Ovary (tissue), 9 donors: ENCODE data around the gene VASN. TPM values are rescaled to one million over a fixed set of nuclear protein-coding genes. Genes with fewer than 3 reads are reported as not detected.
A peak's percentile ranks its signal among the peaks of the same experiment; 100 is the strongest.

Experiments
- DNase-seq, 5 donors: peaks; one replicate each; pipeline ENCODE4 v3.0.0-alpha.2; 2019 to 2020
- H3K27ac ChIP-seq, 2 donors: fragments of 200-600 bp; one replicate each; pipeline versions ENCODE4 v1.5.1 to v1.8.0; 2019 to 2022
- H3K27me3 ChIP-seq: fragments of 200-600 bp; one replicate; pipeline ENCODE4 v1.8.0; 2022
- H3K36me3 ChIP-seq: fragments of 200-600 bp; sonication (generic); one replicate; pipeline ENCODE4 v1.5.1; 2019
- H3K4me1 ChIP-seq: one replicate; pipeline ENCODE4 v1.8.1; 2013; ENCODE audit warnings: mild to moderate bottlenecking, moderate library complexity; ENCODE audit not compliant: insufficient read depth
- H3K4me3 ChIP-seq: fragments of 200-600 bp; sonication (generic); one replicate; pipeline ENCODE4 v1.5.1; 2017
- H3K9me3 ChIP-seq, 2 donors: fragments of 200-600 bp in 1 of 2; sonication (generic) in 1 of 2; one replicate each; pipeline versions ENCODE4 v1.5.1 to v1.8.1; 2013 to 2019; ENCODE audit warnings: mild to moderate bottlenecking in 1 of 2, moderate library complexity in 1 of 2
- EP300 ChIP-seq: sonication (generic); formaldehyde crosslinking; IDR thresholded peaks from one replicate; pipeline ENCODE4 v1.6.1; 2017; ENCODE audit warnings: antibody characterized with exemption
- POLR2A ChIP-seq: fragments of 450-650 bp; IDR thresholded peaks from one replicate; pipeline ENCODE4 v1.6.1; 2017; ENCODE audit warnings: antibody characterized with exemption, mild to moderate bottlenecking, moderate library complexity
- WGBS, 3 donors: extraction: QIAGEN DNeasy Blood & Tissue Kit in 1 of 3; methylation state at CpG; one replicate each; pipeline versions ENCODE4 v1.1.5 to v1.1.7; 2013 to 2017; 5-methylcytosine and 5-hydroxymethylcytosine counted together
- intact Hi-C, 4 donors: fragments of 100-400 bp; cut with DNase I; formaldehyde crosslinking; loops; one replicate each; pipeline versions ENCODE4 v1.11.0 to v1.15.1; 2022 to 2023
- polyA plus RNA-seq, 2 donors: library from polyadenylated mRNA; stranded (reverse); fragments of 200-250 nt in 1 of 2; fragments of 350-450 nt in 1 of 2; fragmentation: Illumina TruSeq in 1 of 2; extraction: RNeasy Lipid Tissue Mini Kit (QIAGEN cat#74804) in 1 of 2; gene quantifications; one replicate each; pipeline ENCODE4 v1.2.3, GENCODE V29; 2013 to 2014
- total RNA-seq, 7 donors: library from RNA; depleted of rRNA in 2 of 7; stranded (reverse); fragments of >200 nt in 2 of 7; fragmentation: NEBNext Ultra II Directional in 3 of 7; extraction: Animal tissue kit (Norgen Biotek cat#: 25700) in 3 of 7; gene quantifications; one replicate each; pipeline versions ENCODE4 v1.1.0 to v1.2.4, GENCODE V29; 2016 to 2023
- TF ChIP-seq, protein P1 (sequence below), 3 donors: fragments of 450-650 bp in 2 of 3; fragments of 200-600 bp in 1 of 3; IDR thresholded peaks; one replicate each; pipeline versions ENCODE4 v1.5.1 to v1.8.0; 2016 to 2022; ENCODE audit warnings: antibody characterized with exemption in 3 of 3, mild to moderate bottlenecking in 1 of 3
- donor health status: DM: no; HTN: no; CAD: no; lungs with moderate emphysema.
- donor health status: DM: no; HTN: no; CAD: no.
- donor health status: Bipolar disorder and iron deficiency.
- donor health status: DM: yes; HTN: yes; CAD: no.
- donor health status: DM: no; HTN: no; CAD: no.
- donor health status: DM: yes; HTN: yes; CAD: no.

The VASN gene
- total and polyA plus RNA-seq, 9 donors: 2.4 to 49.5 (median 43.5) TPM

DNA sequence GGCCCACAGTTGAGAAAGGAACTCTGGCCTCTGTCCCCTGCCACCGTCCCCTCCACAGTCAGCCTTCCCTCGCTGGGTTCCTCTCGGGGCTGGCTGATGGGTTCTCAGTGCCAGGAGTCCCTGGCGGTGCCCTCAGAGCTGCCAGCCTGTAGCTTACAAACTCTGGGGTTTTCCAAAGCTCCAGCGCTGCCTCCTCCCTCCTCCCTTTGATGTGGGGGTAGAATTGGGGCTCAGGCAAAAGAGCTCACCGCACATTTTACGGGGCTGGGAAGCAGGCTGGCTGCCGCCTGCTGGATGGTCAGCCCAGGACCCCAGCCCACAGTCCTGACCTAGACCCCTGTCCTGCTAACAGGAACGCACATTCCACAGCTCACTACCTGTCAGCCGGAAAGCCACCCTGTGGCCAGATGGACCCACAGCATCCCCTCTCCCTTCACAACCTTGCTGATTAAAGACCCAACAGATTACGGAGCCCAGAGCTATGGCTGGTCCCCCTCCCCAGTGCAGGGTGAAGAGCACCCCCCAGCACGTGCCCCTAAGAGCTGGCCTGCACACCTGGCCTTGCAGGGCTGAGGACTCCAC, 6.0 kb downstream of the VASN start:
- 78 to 81% (median 79%) methylated on average over 11 to 12 of the region's 12 CpGs for WGBS, 3 donors
- peak overlapping the region; percentile 87 to 91 for H3K27ac ChIP-seq
- H3K27me3 ChIP-seq: no peaks in the 10 kb centered on the region
- no peaks in the 10 kb centered on the region for H3K36me3 ChIP-seq
- TF ChIP-seq, protein P1, sequence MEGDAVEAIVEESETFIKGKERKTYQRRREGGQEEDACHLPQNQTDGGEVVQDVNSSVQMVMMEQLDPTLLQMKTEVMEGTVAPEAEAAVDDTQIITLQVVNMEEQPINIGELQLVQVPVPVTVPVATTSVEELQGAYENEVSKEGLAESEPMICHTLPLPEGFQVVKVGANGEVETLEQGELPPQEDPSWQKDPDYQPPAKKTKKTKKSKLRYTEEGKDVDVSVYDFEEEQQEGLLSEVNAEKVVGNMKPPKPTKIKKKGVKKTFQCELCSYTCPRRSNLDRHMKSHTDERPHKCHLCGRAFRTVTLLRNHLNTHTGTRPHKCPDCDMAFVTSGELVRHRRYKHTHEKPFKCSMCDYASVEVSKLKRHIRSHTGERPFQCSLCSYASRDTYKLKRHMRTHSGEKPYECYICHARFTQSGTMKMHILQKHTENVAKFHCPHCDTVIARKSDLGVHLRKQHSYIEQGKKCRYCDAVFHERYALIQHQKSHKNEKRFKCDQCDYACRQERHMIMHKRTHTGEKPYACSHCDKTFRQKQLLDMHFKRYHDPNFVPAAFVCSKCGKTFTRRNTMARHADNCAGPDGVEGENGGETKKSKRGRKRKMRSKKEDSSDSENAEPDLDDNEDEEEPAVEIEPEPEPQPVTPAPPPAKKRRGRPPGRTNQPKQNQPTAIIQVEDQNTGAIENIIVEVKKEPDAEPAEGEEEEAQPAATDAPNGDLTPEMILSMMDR (IDR thresholded peaks at IDR 0.05): no peak
- TF ChIP-seq POLR2A (no peak), EP300 (no peak)
- no peaks in the 10 kb centered on the region for H3K9me3 ChIP-seq
- no peak for DNase-seq
- intact Hi-C loops: no loop called here
- peaks cover 38% of the 10 kb centered on the region for H3K4me1 ChIP-seq
- H3K4me3 ChIP-seq: no peak overlapping the region

DNA sequence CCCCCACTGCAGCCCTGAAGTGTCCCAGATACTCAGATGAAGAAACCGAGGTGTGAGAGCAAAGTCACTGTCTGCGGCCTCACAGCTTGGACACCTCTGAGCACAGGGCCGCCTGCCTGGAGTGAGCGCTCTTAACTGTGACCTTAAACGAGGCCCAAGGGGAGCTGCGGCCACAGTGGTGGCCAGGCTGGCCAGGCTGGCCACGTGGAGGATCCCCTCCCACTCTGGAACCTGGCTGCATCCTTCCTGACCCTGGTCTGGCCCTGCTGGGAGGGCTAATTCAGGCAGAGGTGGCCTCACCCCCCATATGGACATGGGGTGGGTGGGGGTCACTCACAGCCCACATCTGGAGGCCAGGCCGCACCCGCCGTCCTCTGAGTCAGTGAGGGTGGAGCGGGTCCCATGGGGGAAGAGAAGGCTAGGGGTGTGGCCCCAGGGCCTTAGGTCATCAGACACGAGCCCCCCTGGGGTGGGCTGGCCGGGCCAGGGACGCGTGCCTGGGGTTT, 6.6 kb downstream of the VASN start:
- H3K4me1 ChIP-seq: peaks cover 36% of the 10 kb centered on the region
- no peaks in the 10 kb centered on the region for H3K9me3 ChIP-seq
- H3K27ac ChIP-seq: peak overlapping the region in 1 of 2 donors; percentile 91
- no peaks in the 10 kb centered on the region for H3K36me3 ChIP-seq
- H3K27me3 ChIP-seq: no peaks in the 10 kb centered on the region
- H3K4me3 ChIP-seq: no peak overlapping the region
- 69 to 72% (median 71%) methylated on average over 13 to 15 of the region's 15 CpGs for WGBS, 3 donors
- no peak for DNase-seq
- TF ChIP-seq POLR2A: no peak
- no peak for TF ChIP-seq EP300
- TF ChIP-seq, protein P1 (IDR thresholded peaks at IDR 0.05): no peak
- intact Hi-C loops: no loop called here

DNA sequence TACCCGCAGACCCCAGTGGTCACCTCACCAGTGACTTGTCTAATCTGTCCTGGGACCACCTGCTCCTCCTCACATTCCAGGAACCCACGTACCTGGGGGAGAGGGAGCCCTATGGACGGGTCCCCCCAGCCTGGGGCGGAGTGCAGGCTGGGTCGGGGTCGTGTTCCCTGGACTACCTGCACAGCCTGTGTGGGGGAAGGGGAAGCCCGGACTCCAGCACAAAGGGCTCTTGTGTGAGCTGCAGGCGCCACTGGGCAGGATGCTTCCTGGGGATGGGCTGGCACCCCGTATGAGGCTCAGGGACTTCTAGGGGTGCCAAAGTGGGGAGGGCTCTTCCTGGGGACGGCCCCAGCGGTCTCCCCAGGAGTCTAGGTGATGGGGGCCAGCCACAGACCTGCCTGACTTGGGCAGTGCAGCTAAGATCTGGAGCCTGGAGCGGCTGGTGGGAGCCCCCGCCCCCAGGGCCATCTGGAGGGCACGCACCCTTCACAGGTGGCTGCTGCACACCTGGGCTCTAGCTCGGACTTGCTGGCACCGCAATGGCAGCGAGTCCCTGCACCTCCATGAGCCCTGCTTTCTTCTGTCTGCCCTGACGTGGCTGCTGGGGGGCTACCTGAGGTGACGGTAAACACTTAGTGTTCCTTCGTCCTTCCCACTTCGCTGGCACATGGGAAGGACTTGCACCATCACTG, 7.5 kb downstream of the VASN start:
- Histone ChIP-seq H3K4me3 (no peak overlapping the region), H3K9me3 (no peaks in the 10 kb centered on the region), H3K27ac (no peak overlapping the region), H3K27me3 (no peaks in the 10 kb centered on the region), H3K4me1 (peaks cover 33% of the 10 kb centered on the region), H3K36me3 (no peaks in the 10 kb centered on the region)
- intact Hi-C loops: no loop called here
- DNase-seq: no peak
- 89 to 92% (median 92%) methylated on average over 15 to 21 of the region's 21 CpGs for WGBS, 3 donors
- TF ChIP-seq EP300 (no peak), POLR2A (no peak)
- TF ChIP-seq, protein P1 (IDR thresholded peaks at IDR 0.05): no peak

DNA sequence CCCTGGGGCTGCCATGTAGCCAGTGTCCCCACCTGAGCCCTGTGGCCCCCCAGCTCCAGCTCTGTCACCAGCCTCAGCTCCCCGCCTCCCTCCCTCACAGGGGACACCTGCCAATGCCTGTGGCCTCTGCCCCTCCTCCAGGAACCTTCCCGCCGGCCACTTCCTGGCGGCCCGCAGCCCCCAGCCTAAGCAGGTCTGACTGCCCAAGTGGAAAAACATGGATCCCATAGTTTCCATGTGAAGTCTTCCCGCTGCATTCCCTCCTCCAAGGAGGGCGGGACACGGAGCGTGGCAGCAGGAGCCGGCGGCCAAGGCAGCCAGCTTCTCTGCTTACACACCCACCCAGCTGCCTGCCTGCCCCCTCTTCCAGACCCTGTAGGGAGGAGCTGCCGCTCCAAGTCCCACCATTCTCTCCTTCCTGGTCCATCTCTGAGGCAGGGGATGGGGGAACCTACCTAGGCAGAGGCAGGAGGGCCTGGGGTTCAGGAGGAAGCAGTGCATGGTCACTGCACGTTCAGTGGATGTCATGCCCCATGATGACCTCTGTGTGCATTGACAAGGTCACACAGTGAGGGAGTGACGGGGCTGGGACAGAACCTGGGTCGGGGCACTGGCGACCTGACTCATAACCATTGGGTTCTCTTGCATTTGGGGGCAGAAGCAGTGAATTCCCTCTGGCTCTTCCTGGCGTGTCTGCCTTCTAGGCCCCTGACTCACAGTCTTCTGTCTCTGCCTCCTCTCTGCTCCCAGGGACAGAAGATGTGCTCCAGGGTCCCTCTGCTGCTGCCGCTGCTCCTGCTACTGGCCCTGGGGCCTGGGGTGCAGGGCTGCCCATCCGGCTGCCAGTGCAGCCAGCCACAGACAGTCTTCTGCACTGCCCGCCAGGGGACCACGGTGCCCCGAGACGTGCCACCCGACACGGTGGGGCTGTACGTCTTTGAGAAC, 8.7 kb downstream of the VASN start:
- no peaks in the 10 kb centered on the region for H3K27me3 ChIP-seq
- no peak overlapping the region for H3K27ac ChIP-seq
- DNase-seq: no peak
- WGBS, 3 donors: 64 to 69% (median 68%) methylated on average over 25 to 26 of the region's 26 CpGs
- H3K36me3 ChIP-seq: no peaks in the 10 kb centered on the region
- H3K9me3 ChIP-seq: no peaks in the 10 kb centered on the region
- H3K4me3 ChIP-seq: no peak overlapping the region
- intact Hi-C loops: no loop called here
- H3K4me1 ChIP-seq: peaks cover 26% of the 10 kb centered on the region
- TF ChIP-seq POLR2A: no peak
- TF ChIP-seq, protein P1 (IDR thresholded peaks at IDR 0.05): no peak
- no peak for TF ChIP-seq EP300
